HG03097 (cell line): ENCODE data around the gene PPM1H.
"Not testable (repeated sequence)": the region's sequence is repeated elsewhere in the genome, so short reads cannot be mapped to it uniquely, and the experiment has no call there.

Source experiments
- ATAC-seq: cut with Tn5 transposase; IDR thresholded peaks from one replicate; pipeline ENCODE4 v1.9.1; 2021; ENCODE audit not compliant: unreplicated experiment, low FRiP score

PPM1H gene

GRCh38 chr12:62948123-62948522 is 13.2 kb upstream of the PPM1H start:
- ATAC-seq = no peak

GRCh38 chr12:62947364-62947763 is 12.4 kb upstream of the PPM1H start:
- ATAC-seq = no peak

- no peak for ATAC-seq
These were observed 8.9 kb upstream of the PPM1H start for GRCh38 chr12:62943779-62944395.

- ATAC-seq = not testable (repeated sequence)
These were observed 7.4 kb upstream of the PPM1H start for GRCh38 chr12:62942316-62942715.

- peak; percentile 24 for ATAC-seq
These were observed 631 bp downstream of the PPM1H start for GRCh38 chr12:62934239-62934798.

- no peak for ATAC-seq
These were observed 1.2 kb downstream of the PPM1H start for GRCh38 chr12:62933602-62934238.

- ATAC-seq = no peak
These were observed 1.7 kb downstream of the PPM1H start for GRCh38 chr12:62933220-62933601.

GRCh38 chr12:62931477-62931876 is 3.5 kb downstream of the PPM1H start:
- no peak for ATAC-seq

- ATAC-seq = no peak
These were observed 4.2 kb downstream of the PPM1H start for GRCh38 chr12:62930546-62931425.

GRCh38 chr12:62928632-62929031 is 6.3 kb downstream of the PPM1H start:
- no peak for ATAC-seq

GRCh38 chr12:62925680-62926079 is 9.3 kb downstream of the PPM1H start:
- no peak for ATAC-seq

- no peak for ATAC-seq
These were observed 10.9 kb downstream of the PPM1H start for GRCh38 chr12:62924084-62924483.

GRCh38 chr12:62922539-62922938 is 12.4 kb downstream of the PPM1H start:
- ATAC-seq = no peak

GRCh38 chr12:62919838-62920237 is 15.1 kb downstream of the PPM1H start:
- ATAC-seq = no peak

GRCh38 chr12:62917926-62918325 is 17.0 kb downstream of the PPM1H start:
- ATAC-seq = no peak

- no peak for ATAC-seq
These were observed 18.1 kb downstream of the PPM1H start for GRCh38 chr12:62916632-62917425.

- ATAC-seq = no peak
These were observed 19.8 kb downstream of the PPM1H start for GRCh38 chr12:62915204-62915529.

GRCh38 chr12:62914443-62915203 is 20.3 kb downstream of the PPM1H start:
- ATAC-seq = no peak

GRCh38 chr12:62913380-62913779 is 21.6 kb downstream of the PPM1H start:
- no peak for ATAC-seq

- ATAC-seq = no peak
These were observed 22.3 kb downstream of the PPM1H start for GRCh38 chr12:62912644-62913043.
